HG03439 (cell line): ENCODE data around the gene RCAN2.
A peak's percentile ranks its signal among the peaks of the same experiment; 100 is the strongest.
"Not testable (repeated sequence)": the region's sequence is repeated elsewhere in the genome, so short reads cannot be mapped to it uniquely, and the experiment has no call there.

Source experiments
- ATAC-seq: cut with Tn5 transposase; IDR thresholded peaks from one replicate; pipeline ENCODE4 v1.9.1; 2021; ENCODE audit warnings: mild to moderate bottlenecking, moderate library complexity; ENCODE audit not compliant: unreplicated experiment

RCAN2 gene

GRCh38 chr6:46390153-46390876 lies 100.9 kb downstream of the RCAN2 start:
- ATAC-seq = no peak

- ATAC-seq = not testable (repeated sequence)
Observed at GRCh38 chr6:46387728-46388127, 103.5 kb downstream of the RCAN2 start.

- ATAC-seq = no peak
Observed at GRCh38 chr6:46381579-46381978, 109.7 kb downstream of the RCAN2 start.

GRCh38 chr6:46381057-46381456 lies 110.2 kb downstream of the RCAN2 start:
- ATAC-seq = no peak

- no peak for ATAC-seq
Observed at GRCh38 chr6:46380152-46380807, 111.0 kb downstream of the RCAN2 start.

GRCh38 chr6:46378882-46379416 lies 112.3 kb downstream of the RCAN2 start:
- ATAC-seq = no peak

- ATAC-seq = no peak
Observed at GRCh38 chr6:46378161-46378881, 112.9 kb downstream of the RCAN2 start.

- no peak for ATAC-seq
Observed at GRCh38 chr6:46377209-46377608, 114.0 kb downstream of the RCAN2 start.

GRCh38 chr6:46376562-46377061 lies 114.6 kb downstream of the RCAN2 start:
- peak; percentile 94 for ATAC-seq

GRCh38 chr6:46370622-46371021 lies 120.6 kb downstream of the RCAN2 start:
- no peak for ATAC-seq

- ATAC-seq = no peak
Observed at GRCh38 chr6:46368169-46368536, 123.1 kb downstream of the RCAN2 start.

- no peak for ATAC-seq
Observed at GRCh38 chr6:46367354-46368168, 123.7 kb downstream of the RCAN2 start.

- ATAC-seq = no peak
Observed at GRCh38 chr6:46366190-46366900, 124.9 kb downstream of the RCAN2 start.

- no peak for ATAC-seq
Observed at GRCh38 chr6:46357591-46357990, 133.7 kb downstream of the RCAN2 start.

GRCh38 chr6:46356543-46356942 lies 134.7 kb downstream of the RCAN2 start:
- ATAC-seq = no peak

GRCh38 chr6:46353528-46353927 lies 137.7 kb downstream of the RCAN2 start:
- ATAC-seq = no peak

- no peak for ATAC-seq
Observed at GRCh38 chr6:46352541-46353268, 138.5 kb downstream of the RCAN2 start.

- ATAC-seq = no peak
Observed at GRCh38 chr6:46350714-46351113, 140.5 kb downstream of the RCAN2 start.

- no peak for ATAC-seq
Observed at GRCh38 chr6:46347669-46348068, 143.6 kb downstream of the RCAN2 start.
